ENCODE results near the gene TMEM35A.

DNA sequence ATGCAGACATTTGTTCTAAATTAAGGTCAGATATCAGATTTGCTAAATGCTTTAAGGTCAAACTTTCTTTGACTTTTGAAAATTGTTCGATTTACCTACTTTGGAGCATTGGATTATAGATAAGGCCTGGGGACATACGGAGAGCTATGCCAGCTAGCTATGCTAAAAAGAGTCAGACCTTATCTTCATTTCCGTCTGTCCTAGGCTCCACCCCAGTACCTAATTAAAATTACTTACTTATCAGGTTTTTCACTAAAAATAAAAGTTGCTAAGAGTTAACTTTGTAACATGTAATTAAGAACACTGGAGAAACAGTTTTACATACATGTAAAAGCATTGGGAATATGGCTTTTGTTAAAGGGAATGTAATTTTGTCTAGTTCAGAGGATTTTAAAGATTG, 7.1 kb upstream of the TMEM35A start:
- TF ChIP-seq TAF1 (IDR thresholded peaks at IDR 0.05; ENCODE audit: borderline replicate concordance, low read depth, low read length) (no peak), POLR2A (IDR thresholded peaks at IDR 0.05; ENCODE audit: low read depth, low read length) (no peak), POLR2AphosphoS5 (IDR thresholded peaks at IDR 0.05; ENCODE audit: low read depth, low read length) (no peak)

Measured in GM12892 (cell line).